HEK293 (cell line): ENCODE data around the gene ST7.

Experiments used
- CTCF ChIA-PET: fragments of 350-600 bp; formaldehyde crosslinking; extraction: SDS; loops from one replicate; lab custom pipeline; 2021; ENCODE audit warnings: antibody characterized with exemption; lab: Yijun Ruan, JAX
- POLR2A ChIA-PET: fragments of 300-600 bp; formaldehyde crosslinking; extraction: SDS; loops from one replicate; lab custom pipeline; 2020; ENCODE audit warnings: antibody characterized with exemption, inconsistent platforms; lab: Yijun Ruan, JAX
- H3K27ac ChIP-seq: fragments of 200-500 bp; sonication (Bioruptor generic); 2 replicates; pipeline ENCODE4 v1.5.1; 2014; ENCODE audit warnings: low read depth, low read length, control low read depth, inconsistent platforms; ENCODE audit errors: extremely low read depth
- H3K36me3 ChIP-seq, 2 experiments: fragments of 200-500 bp in 1 of 2; sonication (Bioruptor generic) in 1 of 2; 1 replicate in 1 of 2; 2 replicates in 1 of 2; pipeline ENCODE4 v1.5.1; 2014 to 2017; ENCODE audit warnings: inconsistent platforms in 2 of 2, low read length in 2 of 2; ENCODE audit not compliant: control insufficient read depth in 2 of 2, insufficient read depth in 1 of 2
- H3K4me1 ChIP-seq: fragments of 200-500 bp; sonication (Bioruptor generic); 2 replicates; pipeline ENCODE4 v1.5.1; 2014; ENCODE audit warnings: mild to moderate bottlenecking, low read length, inconsistent platforms; ENCODE audit not compliant: control insufficient read depth, insufficient read depth
- H3K4me3 ChIP-seq: 2 replicates; pipeline ENCODE4 v1.5.1; 2011; ENCODE audit warnings: low read depth, mild to moderate bottlenecking, control low read depth, low read length, moderate library complexity
- H3K9me3 ChIP-seq: fragments of 200-500 bp; sonication (Bioruptor generic); 2 replicates; pipeline ENCODE4 v1.5.1; 2014; ENCODE audit warnings: low read depth, low read length, inconsistent platforms; ENCODE audit not compliant: control insufficient read depth, insufficient read depth
- HOXD13 ChIP-seq: sonication (generic); formaldehyde crosslinking; IDR thresholded peaks from 2 replicates; pipeline ENCODE4 v1.8.0; 2022; ENCODE audit warnings: missing genetic modification reagents, borderline replicate concordance
- OSR2 ChIP-seq: fragments of 450-650 bp; formaldehyde crosslinking; IDR thresholded peaks from 2 replicates; pipeline ENCODE4 v1.5.1; 2016; ENCODE audit warnings: missing biosample characterization, missing genetic modification characterization
- PRDM1 ChIP-seq: fragments of 450-650 bp; formaldehyde crosslinking; IDR thresholded peaks from 2 replicates; pipeline ENCODE4; 2016; ENCODE audit warnings: missing biosample characterization, missing genetic modification characterization
- SCRT2 ChIP-seq: fragments of 450-650 bp; formaldehyde crosslinking; IDR thresholded peaks from 2 replicates; pipeline ENCODE4 v1.5.1; 2016; ENCODE audit warnings: missing biosample characterization, missing genetic modification characterization
- SETDB1 ChIP-seq: IDR thresholded peaks from one replicate; pipeline ENCODE4 v1.6.1; 2017; ENCODE audit warnings: mild to moderate bottlenecking, low read length, moderate library complexity, mixed read lengths; ENCODE audit not compliant: insufficient read length
- ZBTB20 ChIP-seq: fragments of 450-650 bp; formaldehyde crosslinking; IDR thresholded peaks from 2 replicates; pipeline ENCODE4 v1.5.1; 2016; ENCODE audit warnings: missing biosample characterization, missing genetic modification characterization
- ZBTB7A ChIP-seq: fragments of 450-650 bp; formaldehyde crosslinking; IDR thresholded peaks from 2 replicates; pipeline ENCODE4 v1.5.1; 2016; ENCODE audit warnings: low read depth, missing biosample characterization, missing genetic modification characterization
- ZNF10 ChIP-seq: fragments of 450-650 bp; formaldehyde crosslinking; IDR thresholded peaks from 2 replicates; pipeline ENCODE4 v1.5.1; 2017; ENCODE audit warnings: missing biosample characterization, missing genetic modification characterization
- ZNF140 ChIP-seq: fragments of 450-650 bp; formaldehyde crosslinking; IDR thresholded peaks from 2 replicates; pipeline ENCODE4 v1.5.1; 2016; ENCODE audit warnings: missing biosample characterization, missing genetic modification characterization
- ZNF555 ChIP-seq: fragments of 450-650 bp; formaldehyde crosslinking; conservative IDR thresholded peaks from 2 replicates; pipeline ENCODE4 v1.5.1; 2017; ENCODE audit warnings: missing biosample characterization, mild to moderate bottlenecking, missing genetic modification characterization, inconsistent platforms
- ZNF596 ChIP-seq: fragments of 450-650 bp; IDR thresholded peaks from 2 replicates; pipeline ENCODE4 v1.5.0; 2018; ENCODE audit warnings: missing biosample characterization, mild to moderate bottlenecking, missing genetic modification characterization, moderate library complexity
- ZNF623 ChIP-seq: fragments of 450-650 bp; formaldehyde crosslinking; IDR thresholded peaks from 2 replicates; pipeline ENCODE4 v1.5.1; 2016; ENCODE audit warnings: missing biosample characterization, missing genetic modification characterization
- ZNF658 ChIP-seq: fragments of 450-650 bp; formaldehyde crosslinking; IDR thresholded peaks from 2 replicates; pipeline ENCODE4; 2016; ENCODE audit warnings: missing biosample characterization, missing genetic modification characterization
- ZNF677 ChIP-seq: fragments of 450-650 bp; IDR thresholded peaks from 2 replicates; pipeline ENCODE4 v1.5.0; 2018; ENCODE audit warnings: missing biosample characterization, mild to moderate bottlenecking, missing genetic modification characterization, moderate library complexity
- ZNF701 ChIP-seq: fragments of 450-650 bp; formaldehyde crosslinking; IDR thresholded peaks from 2 replicates; pipeline ENCODE4 v1.5.1; 2016; ENCODE audit warnings: missing biosample characterization, missing genetic modification characterization
- ZNF776 ChIP-seq: fragments of 450-650 bp; formaldehyde crosslinking; IDR thresholded peaks from 2 replicates; pipeline ENCODE4 v1.5.0; 2017; ENCODE audit warnings: missing biosample characterization, missing genetic modification characterization, borderline replicate concordance
- ZNF837 ChIP-seq: fragments of 450-650 bp; formaldehyde crosslinking; IDR thresholded peaks from 2 replicates; pipeline ENCODE4 v1.5.1; 2016; ENCODE audit warnings: missing biosample characterization, missing genetic modification characterization
- TF ChIP-seq, protein P1 (sequence below): fragments of 450-650 bp; IDR thresholded peaks from 2 replicates; pipeline ENCODE4 v1.5.1; 2018; ENCODE audit warnings: missing biosample characterization, missing genetic modification characterization
- TF ChIP-seq, protein P2 (sequence below): fragments of 450-650 bp; formaldehyde crosslinking; IDR thresholded peaks from 2 replicates; pipeline ENCODE4 v1.5.1; 2016; ENCODE audit warnings: missing biosample characterization, missing genetic modification characterization
- TF ChIP-seq, protein P3 (sequence below): fragments of 450-650 bp; formaldehyde crosslinking; IDR thresholded peaks from 2 replicates; pipeline ENCODE4 v1.5.1; 2016; ENCODE audit warnings: missing biosample characterization, missing genetic modification characterization
- TF ChIP-seq, protein P4 (sequence below): fragments of 450-650 bp; formaldehyde crosslinking; IDR thresholded peaks from 2 replicates; pipeline ENCODE4 v1.5.1; 2016; ENCODE audit warnings: missing biosample characterization, missing genetic modification characterization

ST7 gene

DNA sequence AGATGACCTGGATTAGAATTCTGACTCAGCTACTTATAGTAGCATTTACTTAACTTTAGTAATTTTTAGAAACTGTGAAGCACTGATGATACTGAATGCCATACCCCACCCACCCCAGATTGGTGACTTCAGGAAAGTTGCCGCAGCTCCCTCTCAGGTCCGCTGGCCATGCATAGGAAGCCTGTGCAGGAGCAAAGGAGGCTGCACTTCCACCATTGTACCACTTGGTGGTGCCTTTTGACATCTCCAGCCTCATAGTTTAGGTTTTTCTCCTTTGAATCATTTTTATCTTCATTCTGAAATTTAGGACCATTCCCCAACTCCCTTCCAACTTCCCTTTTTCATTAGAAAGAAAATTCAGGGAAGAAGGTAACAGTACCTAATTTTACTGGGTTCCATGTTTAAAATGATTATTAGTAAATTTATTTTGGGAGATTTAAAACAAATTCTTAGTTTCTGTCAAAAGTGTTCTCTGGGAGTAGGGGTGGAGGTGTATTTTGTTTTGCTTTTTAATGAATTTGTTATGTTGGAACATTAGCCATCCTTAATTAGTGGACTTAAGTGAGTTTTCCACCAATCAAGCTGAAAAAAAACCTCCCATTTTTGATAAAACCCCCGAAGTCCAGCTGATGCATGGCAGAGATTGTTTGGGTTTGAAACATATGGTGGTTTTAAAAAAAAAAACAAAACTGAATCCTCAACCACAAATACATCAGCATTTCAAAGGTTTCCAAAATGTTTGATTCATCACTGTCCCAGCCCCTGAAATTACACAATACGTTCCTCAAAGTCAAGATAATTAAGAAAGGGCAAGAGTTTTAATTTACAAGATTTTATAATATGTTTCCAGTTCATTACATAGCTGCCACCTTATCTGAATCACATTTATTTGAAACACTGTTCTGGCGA lies 259.9 kb downstream of the ST7 start (continued):
- TF ChIP-seq, protein P1, sequence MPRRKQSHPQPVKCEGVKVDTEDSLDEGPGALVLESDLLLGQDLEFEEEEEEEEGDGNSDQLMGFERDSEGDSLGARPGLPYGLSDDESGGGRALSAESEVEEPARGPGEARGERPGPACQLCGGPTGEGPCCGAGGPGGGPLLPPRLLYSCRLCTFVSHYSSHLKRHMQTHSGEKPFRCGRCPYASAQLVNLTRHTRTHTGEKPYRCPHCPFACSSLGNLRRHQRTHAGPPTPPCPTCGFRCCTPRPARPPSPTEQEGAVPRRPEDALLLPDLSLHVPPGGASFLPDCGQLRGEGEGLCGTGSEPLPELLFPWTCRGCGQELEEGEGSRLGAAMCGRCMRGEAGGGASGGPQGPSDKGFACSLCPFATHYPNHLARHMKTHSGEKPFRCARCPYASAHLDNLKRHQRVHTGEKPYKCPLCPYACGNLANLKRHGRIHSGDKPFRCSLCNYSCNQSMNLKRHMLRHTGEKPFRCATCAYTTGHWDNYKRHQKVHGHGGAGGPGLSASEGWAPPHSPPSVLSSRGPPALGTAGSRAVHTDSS (tag by site-specific recombination): no peak
- TF ChIP-seq, all 188 proteins: peak for 6

DNA sequence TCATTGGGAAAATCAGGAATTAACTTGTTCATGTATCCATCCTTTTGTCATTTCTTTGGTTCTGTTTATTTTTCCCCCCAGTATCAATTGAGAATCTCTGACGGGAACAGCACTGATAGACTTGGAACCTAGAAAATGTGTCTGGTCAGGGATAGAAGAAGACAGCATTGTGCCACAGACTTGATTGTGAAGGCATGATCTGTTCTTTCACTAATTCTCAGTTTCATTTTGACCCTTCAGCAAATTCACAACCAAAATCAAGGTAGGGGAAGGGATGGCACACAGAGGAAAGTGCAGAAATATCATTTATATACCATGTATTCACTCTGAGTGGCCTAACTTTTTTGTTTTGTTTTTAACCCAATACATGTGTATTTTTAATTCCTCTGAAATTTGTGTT lies 262.7 kb downstream of the ST7 start:
- Histone ChIP-seq H3K36me3 (no peaks in the 10 kb centered on the region), H3K4me1 (no peaks in the 10 kb centered on the region), H3K27ac (no peak overlapping the region), H3K4me3 (no peak overlapping the region), H3K9me3 (no peaks in the 10 kb centered on the region)
- ChIA-PET CTCF (no interaction called here), POLR2A (no interaction called here)
- TF ChIP-seq ZNF677 (tag by site-specific recombination): no peak
- no peak for TF ChIP-seq ZBTB20
- no peak for TF ChIP-seq HOXD13 (CRISPR knock-in tag)
- TF ChIP-seq ZNF837: no peak
- TF ChIP-seq ZNF140 (tag by site-specific recombination): no peak
- TF ChIP-seq SETDB1: no peak
- TF ChIP-seq, protein P2, sequence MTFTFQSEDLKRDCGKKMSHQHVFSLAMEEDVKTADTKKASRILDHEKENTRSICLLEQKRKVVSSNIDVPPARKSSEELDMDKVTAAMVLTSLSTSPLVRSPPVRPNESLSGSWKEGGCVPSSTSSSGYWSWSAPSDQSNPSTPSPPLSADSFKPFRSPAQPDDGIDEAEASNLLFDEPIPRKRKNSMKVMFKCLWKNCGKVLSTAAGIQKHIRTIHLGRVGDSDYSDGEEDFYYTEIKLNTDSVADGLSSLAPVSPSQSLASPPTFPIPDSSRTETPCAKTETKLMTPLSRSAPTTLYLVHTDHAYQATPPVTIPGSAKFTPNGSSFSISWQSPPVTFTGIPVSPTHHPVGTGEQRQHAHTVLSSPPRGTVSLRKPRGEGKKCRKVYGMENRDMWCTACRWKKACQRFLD: no peak
- TF ChIP-seq, protein P3, sequence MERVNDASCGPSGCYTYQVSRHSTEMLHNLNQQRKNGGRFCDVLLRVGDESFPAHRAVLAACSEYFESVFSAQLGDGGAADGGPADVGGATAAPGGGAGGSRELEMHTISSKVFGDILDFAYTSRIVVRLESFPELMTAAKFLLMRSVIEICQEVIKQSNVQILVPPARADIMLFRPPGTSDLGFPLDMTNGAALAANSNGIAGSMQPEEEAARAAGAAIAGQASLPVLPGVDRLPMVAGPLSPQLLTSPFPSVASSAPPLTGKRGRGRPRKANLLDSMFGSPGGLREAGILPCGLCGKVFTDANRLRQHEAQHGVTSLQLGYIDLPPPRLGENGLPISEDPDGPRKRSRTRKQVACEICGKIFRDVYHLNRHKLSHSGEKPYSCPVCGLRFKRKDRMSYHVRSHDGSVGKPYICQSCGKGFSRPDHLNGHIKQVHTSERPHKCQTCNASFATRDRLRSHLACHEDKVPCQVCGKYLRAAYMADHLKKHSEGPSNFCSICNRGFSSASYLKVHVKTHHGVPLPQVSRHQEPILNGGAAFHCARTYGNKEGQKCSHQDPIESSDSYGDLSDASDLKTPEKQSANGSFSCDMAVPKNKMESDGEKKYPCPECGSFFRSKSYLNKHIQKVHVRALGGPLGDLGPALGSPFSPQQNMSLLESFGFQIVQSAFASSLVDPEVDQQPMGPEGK (tag by site-specific recombination): no peak
- TF ChIP-seq, protein P4, sequence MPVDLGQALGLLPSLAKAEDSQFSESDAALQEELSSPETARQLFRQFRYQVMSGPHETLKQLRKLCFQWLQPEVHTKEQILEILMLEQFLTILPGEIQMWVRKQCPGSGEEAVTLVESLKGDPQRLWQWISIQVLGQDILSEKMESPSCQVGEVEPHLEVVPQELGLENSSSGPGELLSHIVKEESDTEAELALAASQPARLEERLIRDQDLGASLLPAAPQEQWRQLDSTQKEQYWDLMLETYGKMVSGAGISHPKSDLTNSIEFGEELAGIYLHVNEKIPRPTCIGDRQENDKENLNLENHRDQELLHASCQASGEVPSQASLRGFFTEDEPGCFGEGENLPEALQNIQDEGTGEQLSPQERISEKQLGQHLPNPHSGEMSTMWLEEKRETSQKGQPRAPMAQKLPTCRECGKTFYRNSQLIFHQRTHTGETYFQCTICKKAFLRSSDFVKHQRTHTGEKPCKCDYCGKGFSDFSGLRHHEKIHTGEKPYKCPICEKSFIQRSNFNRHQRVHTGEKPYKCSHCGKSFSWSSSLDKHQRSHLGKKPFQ (tag by site-specific recombination): no peak
- TF ChIP-seq ZNF701 (tag by site-specific recombination): no peak
- TF ChIP-seq SCRT2 (tag by site-specific recombination): no peak
- TF ChIP-seq OSR2 (tag by site-specific recombination): no peak
- no peak for TF ChIP-seq ZNF658 (tag by site-specific recombination)
- no peak for TF ChIP-seq PRDM1
- no peak for TF ChIP-seq ZNF555 (tag by site-specific recombination)
- TF ChIP-seq ZNF10 (tag by site-specific recombination): no peak
- TF ChIP-seq ZNF623: no peak
- TF ChIP-seq ZNF596 (tag by site-specific recombination): no peak
- no peak for TF ChIP-seq ZNF776
- no peak for TF ChIP-seq ZBTB7A (tag by site-specific recombination)
